WTC11 (cell line): Measurements from ENCODE around the gene MTA1.

Experiments used
- ESRRA ChIP-seq: sonication (generic); formaldehyde crosslinking; IDR thresholded peaks from 2 replicates; pipeline ENCODE4 v1.8.1; 2022; ENCODE audit warnings: mild to moderate bottlenecking, missing genetic modification reagents, borderline replicate concordance
- FOXP4 ChIP-seq: sonication (generic); formaldehyde crosslinking; IDR thresholded peaks from 2 replicates; pipeline ENCODE4 v1.8.0; 2022; ENCODE audit warnings: mild to moderate bottlenecking, missing genetic modification reagents
- MAX ChIP-seq: sonication (generic); formaldehyde crosslinking; IDR thresholded peaks from 2 replicates; pipeline ENCODE4 v1.8.0; 2022; ENCODE audit warnings: mild to moderate bottlenecking, missing genetic modification reagents
- TEAD4 ChIP-seq: sonication (generic); formaldehyde crosslinking; IDR thresholded peaks from 2 replicates; pipeline ENCODE4 v1.8.0; 2022; ENCODE audit warnings: mild to moderate bottlenecking, missing genetic modification reagents
- TF ChIP-seq, protein P1 (sequence below): sonication (generic); formaldehyde crosslinking; IDR thresholded peaks from 2 replicates; pipeline ENCODE4 v1.8.0; 2022; ENCODE audit warnings: mild to moderate bottlenecking, missing genetic modification reagents
- TF ChIP-seq, protein P2 (sequence below): sonication (generic); formaldehyde crosslinking; conservative IDR thresholded peaks from 2 replicates; pipeline ENCODE4 v1.8.1; 2023; ENCODE audit warnings: mild to moderate bottlenecking, low read depth, missing genetic modification reagents, moderate library complexity

GRCh38 chr14:105440554-105440900 is 20.9 kb downstream of the MTA1 start:
- TF ChIP-seq, protein P1, sequence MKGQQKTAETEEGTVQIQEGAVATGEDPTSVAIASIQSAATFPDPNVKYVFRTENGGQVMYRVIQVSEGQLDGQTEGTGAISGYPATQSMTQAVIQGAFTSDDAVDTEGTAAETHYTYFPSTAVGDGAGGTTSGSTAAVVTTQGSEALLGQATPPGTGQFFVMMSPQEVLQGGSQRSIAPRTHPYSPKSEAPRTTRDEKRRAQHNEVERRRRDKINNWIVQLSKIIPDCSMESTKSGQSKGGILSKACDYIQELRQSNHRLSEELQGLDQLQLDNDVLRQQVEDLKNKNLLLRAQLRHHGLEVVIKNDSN (CRISPR knock-in tag): no peak
- TF ChIP-seq ESRRA (no peak), TEAD4 (CRISPR knock-in tag) (no peak), FOXP4 (CRISPR knock-in tag) (no peak), MAX (CRISPR knock-in tag) (no peak)
- TF ChIP-seq, protein P2, sequence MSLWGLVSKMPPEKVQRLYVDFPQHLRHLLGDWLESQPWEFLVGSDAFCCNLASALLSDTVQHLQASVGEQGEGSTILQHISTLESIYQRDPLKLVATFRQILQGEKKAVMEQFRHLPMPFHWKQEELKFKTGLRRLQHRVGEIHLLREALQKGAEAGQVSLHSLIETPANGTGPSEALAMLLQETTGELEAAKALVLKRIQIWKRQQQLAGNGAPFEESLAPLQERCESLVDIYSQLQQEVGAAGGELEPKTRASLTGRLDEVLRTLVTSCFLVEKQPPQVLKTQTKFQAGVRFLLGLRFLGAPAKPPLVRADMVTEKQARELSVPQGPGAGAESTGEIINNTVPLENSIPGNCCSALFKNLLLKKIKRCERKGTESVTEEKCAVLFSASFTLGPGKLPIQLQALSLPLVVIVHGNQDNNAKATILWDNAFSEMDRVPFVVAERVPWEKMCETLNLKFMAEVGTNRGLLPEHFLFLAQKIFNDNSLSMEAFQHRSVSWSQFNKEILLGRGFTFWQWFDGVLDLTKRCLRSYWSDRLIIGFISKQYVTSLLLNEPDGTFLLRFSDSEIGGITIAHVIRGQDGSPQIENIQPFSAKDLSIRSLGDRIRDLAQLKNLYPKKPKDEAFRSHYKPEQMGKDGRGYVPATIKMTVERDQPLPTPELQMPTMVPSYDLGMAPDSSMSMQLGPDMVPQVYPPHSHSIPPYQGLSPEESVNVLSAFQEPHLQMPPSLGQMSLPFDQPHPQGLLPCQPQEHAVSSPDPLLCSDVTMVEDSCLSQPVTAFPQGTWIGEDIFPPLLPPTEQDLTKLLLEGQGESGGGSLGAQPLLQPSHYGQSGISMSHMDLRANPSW (CRISPR knock-in tag): no peak
